PC-3 (cell line): ENCODE data around the gene NOP56.

Experiments used
- EZH2 ChIP-seq: fragments of 300-600 bp; sonication (generic); IDR thresholded peaks from one replicate; pipeline ENCODE4 v1.6.1; 2017; ENCODE audit warnings: antibody characterized with exemption, mild to moderate bottlenecking, low read length; ENCODE audit not compliant: unreplicated experiment
- EZH2phosphoT487 ChIP-seq: fragments of 300-600 bp; sonication (generic); IDR thresholded peaks from 2 replicates; pipeline ENCODE4 v1.6.1; 2018; ENCODE audit warnings: mild to moderate bottlenecking, antibody characterized with exemption, low read length, borderline replicate concordance
- TF ChIP-seq, protein P1 (sequence below): fragments of 300-600 bp; sonication (generic); conservative IDR thresholded peaks from 2 replicates; pipeline ENCODE4 v1.5.1; 2017; ENCODE audit warnings: antibody characterized with exemption, low read depth, mild to moderate bottlenecking, low read length

- TF ChIP-seq, protein P1, sequence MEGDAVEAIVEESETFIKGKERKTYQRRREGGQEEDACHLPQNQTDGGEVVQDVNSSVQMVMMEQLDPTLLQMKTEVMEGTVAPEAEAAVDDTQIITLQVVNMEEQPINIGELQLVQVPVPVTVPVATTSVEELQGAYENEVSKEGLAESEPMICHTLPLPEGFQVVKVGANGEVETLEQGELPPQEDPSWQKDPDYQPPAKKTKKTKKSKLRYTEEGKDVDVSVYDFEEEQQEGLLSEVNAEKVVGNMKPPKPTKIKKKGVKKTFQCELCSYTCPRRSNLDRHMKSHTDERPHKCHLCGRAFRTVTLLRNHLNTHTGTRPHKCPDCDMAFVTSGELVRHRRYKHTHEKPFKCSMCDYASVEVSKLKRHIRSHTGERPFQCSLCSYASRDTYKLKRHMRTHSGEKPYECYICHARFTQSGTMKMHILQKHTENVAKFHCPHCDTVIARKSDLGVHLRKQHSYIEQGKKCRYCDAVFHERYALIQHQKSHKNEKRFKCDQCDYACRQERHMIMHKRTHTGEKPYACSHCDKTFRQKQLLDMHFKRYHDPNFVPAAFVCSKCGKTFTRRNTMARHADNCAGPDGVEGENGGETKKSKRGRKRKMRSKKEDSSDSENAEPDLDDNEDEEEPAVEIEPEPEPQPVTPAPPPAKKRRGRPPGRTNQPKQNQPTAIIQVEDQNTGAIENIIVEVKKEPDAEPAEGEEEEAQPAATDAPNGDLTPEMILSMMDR, result peak; percentile 55; the same call in 1 of the 2 replicates
- TF ChIP-seq EZH2, result no peak
- TF ChIP-seq EZH2phosphoT487, result no peak
Observed at GRCh38 chr20:2631228-2631627, 21.2 kb upstream of the NOP56 start.
